ENCODE results near the gene RASSF1. TPM values are rescaled to one million over a fixed set of nuclear protein-coding genes. Genes with fewer than 3 reads are reported as not detected.

Gene RASSF1
- total RNA-seq, 1 experiment from 2014 or later, result 29.6 TPM

DNA sequence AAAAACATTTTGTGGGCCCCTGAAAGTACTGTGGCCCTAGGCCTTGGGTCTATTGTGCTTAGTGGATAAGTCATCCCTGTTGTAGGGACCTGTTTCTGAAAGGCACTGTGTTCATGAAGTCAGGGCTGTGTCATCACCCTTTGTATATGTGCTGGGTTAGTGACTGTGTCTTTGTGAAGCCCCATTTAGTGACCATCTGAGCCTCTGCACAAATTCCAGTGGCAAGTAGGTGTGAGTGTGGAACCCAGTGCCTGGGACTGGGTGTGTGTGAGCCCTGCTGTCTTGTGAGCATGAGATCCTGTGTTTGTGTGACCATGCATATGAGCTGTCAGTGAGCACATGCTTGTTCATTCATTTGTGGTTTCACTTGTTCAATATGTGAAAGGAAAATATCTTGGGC is 36.0 kb downstream of the RASSF1 start:
- no peaks in the 10 kb centered on the region for H3K79me2 ChIP-seq (ENCODE audit: insufficient read depth, low read length)
- no peak for DNase-seq (ENCODE audit: low read depth, low spot score)
- H3K4me1 ChIP-seq (ENCODE audit: control insufficient read depth in 1 of 2, insufficient read depth in 2 of 2, low read length in 2 of 2), result peaks cover 25 to 49% of the 10 kb centered on the region in 2 experiments
- no peak overlapping the region for H2AFZ ChIP-seq (ENCODE audit: low read depth, low read length, poor library complexity, severe bottlenecking)
- intact Hi-C loops (cut with micrococcal nuclease), result no loop called here
- ChIA-PET POLR2A (no interaction called here), CTCF (no interaction called here), RAD21 (ENCODE audit: low non-redundant PET in 1 of 2, low total read pairs in 2 of 2, uncharacterized antibody in 2 of 2, unreplicated experiment in 2 of 2) (no interaction called here)
- H3K27me3 ChIP-seq (ENCODE audit: insufficient read depth, low read length), result no peaks in the 10 kb centered on the region
- no peak overlapping the region for H3K27ac ChIP-seq (ENCODE audit: low read depth, low read length)
- H3K9ac ChIP-seq (ENCODE audit: low read length), result 0 out of 2 replicates have a peak overlapping the region, but pooled peaks have one; percentile 19
- TF ChIP-seq, protein P1, sequence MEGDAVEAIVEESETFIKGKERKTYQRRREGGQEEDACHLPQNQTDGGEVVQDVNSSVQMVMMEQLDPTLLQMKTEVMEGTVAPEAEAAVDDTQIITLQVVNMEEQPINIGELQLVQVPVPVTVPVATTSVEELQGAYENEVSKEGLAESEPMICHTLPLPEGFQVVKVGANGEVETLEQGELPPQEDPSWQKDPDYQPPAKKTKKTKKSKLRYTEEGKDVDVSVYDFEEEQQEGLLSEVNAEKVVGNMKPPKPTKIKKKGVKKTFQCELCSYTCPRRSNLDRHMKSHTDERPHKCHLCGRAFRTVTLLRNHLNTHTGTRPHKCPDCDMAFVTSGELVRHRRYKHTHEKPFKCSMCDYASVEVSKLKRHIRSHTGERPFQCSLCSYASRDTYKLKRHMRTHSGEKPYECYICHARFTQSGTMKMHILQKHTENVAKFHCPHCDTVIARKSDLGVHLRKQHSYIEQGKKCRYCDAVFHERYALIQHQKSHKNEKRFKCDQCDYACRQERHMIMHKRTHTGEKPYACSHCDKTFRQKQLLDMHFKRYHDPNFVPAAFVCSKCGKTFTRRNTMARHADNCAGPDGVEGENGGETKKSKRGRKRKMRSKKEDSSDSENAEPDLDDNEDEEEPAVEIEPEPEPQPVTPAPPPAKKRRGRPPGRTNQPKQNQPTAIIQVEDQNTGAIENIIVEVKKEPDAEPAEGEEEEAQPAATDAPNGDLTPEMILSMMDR (IDR thresholded peaks at IDR 0.05 in 2 of 3, conservative IDR thresholded peaks at IDR 0.05 in 1 of 3; ENCODE audit: borderline replicate concordance in 1 of 3, insufficient read depth in 1 of 3, low read depth in 2 of 3, low read length in 2 of 3), result no peak
- TF ChIP-seq SP1 (IDR thresholded peaks at IDR 0.05; ENCODE audit: low read depth), result no peak
- TF ChIP-seq EZH2 (IDR thresholded peaks at IDR 0.05), result no peak
- no peak for TF ChIP-seq YY1 (IDR thresholded peaks at IDR 0.05; ENCODE audit: extremely low read depth, insufficient replicate concordance, low read depth, low read length)
- TF ChIP-seq POLR2AphosphoS5 (IDR thresholded peaks at IDR 0.05; ENCODE audit: low read depth, low read length), result no peak
- no peak for TF ChIP-seq POLR2A (IDR thresholded peaks at IDR 0.05; ENCODE audit: borderline replicate concordance, extremely low read depth, insufficient read depth, insufficient read length)
- no peak for TF ChIP-seq CEBPB (IDR thresholded peaks at IDR 0.05; ENCODE audit: low read depth)
- TF ChIP-seq SIN3A (IDR thresholded peaks at IDR 0.05; ENCODE audit: low read depth), result no peak
- no peak for TF ChIP-seq RAD21 (IDR thresholded peaks at IDR 0.05; ENCODE audit: low read depth)
- TF ChIP-seq SRF (IDR thresholded peaks at IDR 0.05; ENCODE audit: low read depth), result no peak
- TF ChIP-seq EGR1 (IDR thresholded peaks at IDR 0.05; ENCODE audit: low read depth), result no peak
- TF ChIP-seq ZFX (IDR thresholded peaks at IDR 0.05), result no peak
- TF ChIP-seq TCF7L2 (IDR thresholded peaks at IDR 0.05; ENCODE audit: borderline replicate concordance, extremely low read depth, insufficient read depth, insufficient read length), result no peak
- no peak for TF ChIP-seq CBX3 (IDR thresholded peaks at IDR 0.05; ENCODE audit: low read depth)
- no peak for TF ChIP-seq ZNF274 (IDR thresholded peaks at IDR 0.05; ENCODE audit: low read depth, low read length)
- TF ChIP-seq JUND (IDR thresholded peaks at IDR 0.05), result no peak
- TF ChIP-seq FOSL1 (IDR thresholded peaks at IDR 0.05; ENCODE audit: low read depth), result no peak
- TF ChIP-seq EZH2phosphoT487 (IDR thresholded peaks at IDR 0.05; ENCODE audit: borderline replicate concordance), result no peak
- TF ChIP-seq, protein P2, sequence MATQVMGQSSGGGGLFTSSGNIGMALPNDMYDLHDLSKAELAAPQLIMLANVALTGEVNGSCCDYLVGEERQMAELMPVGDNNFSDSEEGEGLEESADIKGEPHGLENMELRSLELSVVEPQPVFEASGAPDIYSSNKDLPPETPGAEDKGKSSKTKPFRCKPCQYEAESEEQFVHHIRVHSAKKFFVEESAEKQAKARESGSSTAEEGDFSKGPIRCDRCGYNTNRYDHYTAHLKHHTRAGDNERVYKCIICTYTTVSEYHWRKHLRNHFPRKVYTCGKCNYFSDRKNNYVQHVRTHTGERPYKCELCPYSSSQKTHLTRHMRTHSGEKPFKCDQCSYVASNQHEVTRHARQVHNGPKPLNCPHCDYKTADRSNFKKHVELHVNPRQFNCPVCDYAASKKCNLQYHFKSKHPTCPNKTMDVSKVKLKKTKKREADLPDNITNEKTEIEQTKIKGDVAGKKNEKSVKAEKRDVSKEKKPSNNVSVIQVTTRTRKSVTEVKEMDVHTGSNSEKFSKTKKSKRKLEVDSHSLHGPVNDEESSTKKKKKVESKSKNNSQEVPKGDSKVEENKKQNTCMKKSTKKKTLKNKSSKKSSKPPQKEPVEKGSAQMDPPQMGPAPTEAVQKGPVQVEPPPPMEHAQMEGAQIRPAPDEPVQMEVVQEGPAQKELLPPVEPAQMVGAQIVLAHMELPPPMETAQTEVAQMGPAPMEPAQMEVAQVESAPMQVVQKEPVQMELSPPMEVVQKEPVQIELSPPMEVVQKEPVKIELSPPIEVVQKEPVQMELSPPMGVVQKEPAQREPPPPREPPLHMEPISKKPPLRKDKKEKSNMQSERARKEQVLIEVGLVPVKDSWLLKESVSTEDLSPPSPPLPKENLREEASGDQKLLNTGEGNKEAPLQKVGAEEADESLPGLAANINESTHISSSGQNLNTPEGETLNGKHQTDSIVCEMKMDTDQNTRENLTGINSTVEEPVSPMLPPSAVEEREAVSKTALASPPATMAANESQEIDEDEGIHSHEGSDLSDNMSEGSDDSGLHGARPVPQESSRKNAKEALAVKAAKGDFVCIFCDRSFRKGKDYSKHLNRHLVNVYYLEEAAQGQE (IDR thresholded peaks at IDR 0.05; ENCODE audit: low read depth), result no peak
- peak overlapping the region; percentile 17; the same call in 1 of the 2 replicates for H3K4me2 ChIP-seq (ENCODE audit: low read length)
- no peak overlapping the region for H3K4me3 ChIP-seq (replicated peaks in 1 of 2; ENCODE audit: low read depth in 1 of 2, low read length in 2 of 2)
- no peaks in the 10 kb centered on the region for H3K36me3 ChIP-seq (ENCODE audit: control insufficient read depth in 1 of 2, insufficient read depth in 2 of 2, low read length in 2 of 2)
- H3K9me2 ChIP-seq (ENCODE audit: insufficient read depth), result no peaks in the 10 kb centered on the region
- H3K9me3 ChIP-seq (ENCODE audit: control insufficient read depth in 1 of 2, insufficient read depth in 1 of 2, low read depth in 1 of 2, low read length in 2 of 2), result no peaks in the 10 kb centered on the region
- BruUV-seq (replicated peaks), result no TSS peak
- ATAC-seq, result no peak
- no peaks in the 10 kb centered on the region for H4K20me1 ChIP-seq (ENCODE audit: insufficient read depth)
